SU-DHL-6 (cell line): ENCODE measurements around the gene ATP2B2.

Experiments used
- H2AFZ ChIP-seq: fragments of 200-600 bp; sonication (generic); 2 replicates; pipeline ENCODE4 v1.6.1; 2014; ENCODE audit warnings: low read depth, mild to moderate bottlenecking, moderate library complexity, mixed read lengths, antibody characterized with exemption, low read length; ENCODE audit not compliant: severe bottlenecking
- H3F3A ChIP-seq: fragments of 200-600 bp; shearing (Covaris generic); 2 replicates; pipeline ENCODE4 v1.6.0; 2016; ENCODE audit warnings: antibody characterized with exemption, mild to moderate bottlenecking; ENCODE audit not compliant: insufficient read depth
- H3K27ac ChIP-seq: fragments of 200-600 bp; sonication (generic); 2 replicates; pipeline ENCODE4 v1.5.1; 2016; ENCODE audit warnings: low read depth, mild to moderate bottlenecking, low read length, moderate library complexity, mixed read lengths
- H3K27me3 ChIP-seq: fragments of 200-600 bp; sonication (generic), shearing (Covaris generic); 2 replicates; pipeline ENCODE4 v1.6.0; 2014; ENCODE audit warnings: mild to moderate bottlenecking, low read length
- H3K36me3 ChIP-seq: fragments of 200-600 bp; sonication (generic); 2 replicates; pipeline ENCODE4 v1.6.1; 2014; ENCODE audit warnings: mild to moderate bottlenecking, low read length, mixed read lengths
- H3K4me2 ChIP-seq: fragments of 300-600, 200-600 bp; shearing (Covaris generic), sonication (generic); 2 replicates; pipeline ENCODE4 v1.6.0; 2014; ENCODE audit warnings: low read length, low read depth, mild to moderate bottlenecking; ENCODE audit not compliant: poor library complexity, severe bottlenecking
- H3K4me3 ChIP-seq: fragments of 200-600 bp; sonication (generic); 2 replicates; pipeline ENCODE4 v1.5.1; 2014; ENCODE audit warnings: antibody characterized with exemption, low read length, mild to moderate bottlenecking, mixed read lengths; ENCODE audit not compliant: insufficient read depth, poor library complexity, severe bottlenecking
- H3K79me2 ChIP-seq: fragments of 200-600 bp; sonication (generic); 2 replicates; pipeline ENCODE4 v1.6.1; 2014; ENCODE audit warnings: mild to moderate bottlenecking, low read length, moderate library complexity; ENCODE audit not compliant: insufficient read depth
- H3K9ac ChIP-seq: fragments of 200-600 bp; sonication (generic); 2 replicates; pipeline ENCODE4 v1.7.0; 2014; ENCODE audit warnings: mild to moderate bottlenecking, low read length
- H3K9me2 ChIP-seq: fragments of 200-600 bp; sonication (generic); replicated peaks from 2 replicates; pipeline ENCODE4 v1.6.1; 2014; ENCODE audit warnings: low read length; ENCODE audit not compliant: insufficient read depth
- H3K9me3 ChIP-seq: fragments of 200-600 bp; sonication (generic); 2 replicates; pipeline ENCODE4 v1.6.1; 2014; ENCODE audit warnings: low read length, mixed read lengths; ENCODE audit not compliant: insufficient read depth
- H4K20me1 ChIP-seq: fragments of 200-600 bp; sonication (generic); 2 replicates; pipeline ENCODE4 v1.6.1; 2014; ENCODE audit warnings: low read depth, mild to moderate bottlenecking, antibody characterized with exemption, low read length, moderate library complexity, mixed read lengths
- EZH2phosphoT487 ChIP-seq: fragments of 200-600 bp; sonication (generic), shearing (Covaris generic); conservative IDR thresholded peaks from 2 replicates; pipeline ENCODE4 v1.6.1; 2018; ENCODE audit warnings: mild to moderate bottlenecking, antibody characterized with exemption, low read length, moderate library complexity, mixed read lengths
- TF ChIP-seq, protein P1 (sequence below): fragments of 200-600 bp; sonication (generic); IDR thresholded peaks from one replicate; pipeline ENCODE4 v1.5.1; 2017; ENCODE audit warnings: antibody characterized with exemption, mild to moderate bottlenecking, low read length, moderate library complexity; ENCODE audit not compliant: insufficient read depth, poor library complexity, severe bottlenecking

Gene ATP2B2

DNA sequence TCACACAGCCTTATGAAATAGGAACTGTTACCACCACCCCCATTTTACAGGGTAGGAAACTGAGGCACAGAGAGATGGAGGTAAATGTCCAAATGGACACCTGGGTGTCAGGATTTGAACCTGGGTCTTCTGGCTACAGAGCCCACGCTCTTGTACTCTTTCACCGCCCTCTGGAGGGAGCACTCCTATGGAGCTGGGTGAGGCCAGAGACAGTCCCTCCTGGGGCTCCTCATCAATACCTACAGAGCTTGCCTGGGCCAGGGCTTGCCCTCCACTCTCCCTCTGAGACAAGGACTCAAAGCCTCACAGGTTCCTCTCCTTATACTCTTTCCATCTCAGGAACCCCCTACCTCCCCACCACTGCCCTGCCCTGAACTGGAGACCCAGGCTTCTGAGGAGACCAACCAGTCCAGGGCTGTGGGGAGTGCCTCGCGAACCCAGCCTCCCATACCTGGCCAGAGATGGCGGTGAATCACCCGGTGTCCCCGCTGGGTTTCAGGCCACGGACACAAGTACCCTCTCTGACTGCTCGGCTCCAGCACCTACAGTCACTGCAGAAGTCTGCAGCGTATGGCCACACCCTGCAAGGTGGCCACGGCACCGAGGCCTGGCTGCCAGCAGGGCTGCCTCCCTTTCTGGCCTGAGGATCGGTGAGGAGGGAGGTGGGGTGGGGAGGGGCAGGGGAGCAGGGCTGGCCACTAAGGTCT lies 22.1 kb upstream of the ATP2B2 start:
- H3K27ac ChIP-seq, result no peak overlapping the region
- H2AFZ ChIP-seq, result no peak overlapping the region
- TF ChIP-seq, protein P1, sequence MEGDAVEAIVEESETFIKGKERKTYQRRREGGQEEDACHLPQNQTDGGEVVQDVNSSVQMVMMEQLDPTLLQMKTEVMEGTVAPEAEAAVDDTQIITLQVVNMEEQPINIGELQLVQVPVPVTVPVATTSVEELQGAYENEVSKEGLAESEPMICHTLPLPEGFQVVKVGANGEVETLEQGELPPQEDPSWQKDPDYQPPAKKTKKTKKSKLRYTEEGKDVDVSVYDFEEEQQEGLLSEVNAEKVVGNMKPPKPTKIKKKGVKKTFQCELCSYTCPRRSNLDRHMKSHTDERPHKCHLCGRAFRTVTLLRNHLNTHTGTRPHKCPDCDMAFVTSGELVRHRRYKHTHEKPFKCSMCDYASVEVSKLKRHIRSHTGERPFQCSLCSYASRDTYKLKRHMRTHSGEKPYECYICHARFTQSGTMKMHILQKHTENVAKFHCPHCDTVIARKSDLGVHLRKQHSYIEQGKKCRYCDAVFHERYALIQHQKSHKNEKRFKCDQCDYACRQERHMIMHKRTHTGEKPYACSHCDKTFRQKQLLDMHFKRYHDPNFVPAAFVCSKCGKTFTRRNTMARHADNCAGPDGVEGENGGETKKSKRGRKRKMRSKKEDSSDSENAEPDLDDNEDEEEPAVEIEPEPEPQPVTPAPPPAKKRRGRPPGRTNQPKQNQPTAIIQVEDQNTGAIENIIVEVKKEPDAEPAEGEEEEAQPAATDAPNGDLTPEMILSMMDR, result no peak
- TF ChIP-seq EZH2phosphoT487, result no peak
- H3K36me3 ChIP-seq, result no peaks in the 10 kb centered on the region
- H3K4me3 ChIP-seq, result no peak overlapping the region
- H3K9me2 ChIP-seq, result no peaks in the 10 kb centered on the region
- H3K9me3 ChIP-seq, result no peaks in the 10 kb centered on the region
- H3K79me2 ChIP-seq, result no peaks in the 10 kb centered on the region
- no peaks in the 10 kb centered on the region for H3F3A ChIP-seq
- H3K9ac ChIP-seq, result no peak overlapping the region
- H4K20me1 ChIP-seq, result no peaks in the 10 kb centered on the region
- no peak overlapping the region for H3K4me2 ChIP-seq
- H3K27me3 ChIP-seq, result no peaks in the 10 kb centered on the region

DNA sequence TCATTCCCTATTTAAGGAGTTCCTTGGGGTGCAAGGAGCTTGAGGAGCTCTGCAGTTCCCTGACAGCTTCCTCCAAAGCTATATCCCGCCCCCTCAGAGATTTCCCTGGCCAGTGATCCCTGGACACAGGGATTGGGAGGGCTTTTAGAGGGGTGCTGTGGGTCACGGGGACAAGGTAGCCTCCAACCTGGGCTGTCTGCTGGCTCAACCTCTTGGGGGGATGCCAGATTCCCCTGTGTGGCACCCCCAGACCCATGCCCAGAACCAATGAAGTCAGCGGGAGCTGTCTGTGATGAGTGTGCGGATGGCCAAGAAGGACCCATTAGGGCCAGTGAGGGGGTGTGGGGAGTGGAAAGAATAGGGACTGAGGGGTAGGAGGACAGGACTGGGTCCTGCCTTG lies 21.0 kb upstream of the ATP2B2 start:
- Histone ChIP-seq H3K27ac (no peak overlapping the region), H3K36me3 (no peaks in the 10 kb centered on the region), H3K9ac (no peak overlapping the region), H3K4me3 (no peak overlapping the region), H3K9me2 (no peaks in the 10 kb centered on the region), H3K27me3 (no peaks in the 10 kb centered on the region), H3K9me3 (no peaks in the 10 kb centered on the region), H3K4me2 (no peak overlapping the region), H4K20me1 (no peaks in the 10 kb centered on the region), H2AFZ (no peak overlapping the region), H3K79me2 (no peaks in the 10 kb centered on the region), H3F3A (no peaks in the 10 kb centered on the region)
- no peak for TF ChIP-seq EZH2phosphoT487
- TF ChIP-seq, protein P1, result no peak

DNA sequence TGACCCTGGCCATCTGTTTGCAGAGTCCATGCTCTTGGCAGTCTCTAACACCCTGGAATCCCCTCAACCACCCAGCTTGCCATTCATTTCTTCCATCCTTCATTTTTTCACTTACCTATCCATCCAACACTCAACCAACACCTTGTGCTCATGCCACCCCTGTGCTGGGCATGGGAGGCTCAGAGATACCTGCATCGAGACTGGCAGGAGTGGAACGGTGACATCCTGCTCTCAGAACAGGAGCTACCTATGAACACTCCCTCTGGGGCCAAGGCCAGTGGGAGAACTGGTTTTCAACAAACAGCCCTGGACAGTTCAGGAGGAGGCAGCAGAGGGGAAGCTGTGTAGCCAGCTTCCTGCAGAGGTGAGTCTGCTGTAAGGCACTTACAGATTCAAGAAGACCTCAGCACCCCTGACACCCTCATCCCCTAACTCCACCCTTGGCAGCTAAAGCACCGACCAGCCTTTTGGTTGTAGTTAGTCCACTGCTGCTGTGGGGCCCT lies 19.5 kb upstream of the ATP2B2 start:
- Histone ChIP-seq H3K27me3 (no peaks in the 10 kb centered on the region), H3K4me2 (no peak overlapping the region), H3F3A (no peaks in the 10 kb centered on the region), H3K9me3 (no peaks in the 10 kb centered on the region), H3K27ac (no peak overlapping the region), H3K9me2 (no peaks in the 10 kb centered on the region), H3K79me2 (no peaks in the 10 kb centered on the region), H3K4me3 (no peak overlapping the region), H3K36me3 (no peaks in the 10 kb centered on the region), H2AFZ (no peak overlapping the region), H4K20me1 (no peaks in the 10 kb centered on the region), H3K9ac (no peak overlapping the region)
- TF ChIP-seq, protein P1, result no peak
- no peak for TF ChIP-seq EZH2phosphoT487
